Measurements from ENCODE around the gene DCC.

GRCh38 chr18:53486296-53486695 is 1146.3 kb downstream of the DCC start:
- no peak for TF ChIP-seq EZH2 (IDR thresholded peaks at IDR 0.05; ENCODE audit: low read depth, unreplicated experiment)
- TF ChIP-seq EZH2phosphoT487 (IDR thresholded peaks at IDR 0.05; ENCODE audit: unreplicated experiment) = no peak
- no peak for TF ChIP-seq POLR2AphosphoS5 (IDR thresholded peaks at IDR 0.05; ENCODE audit: low read depth)
- TF ChIP-seq, protein P1, sequence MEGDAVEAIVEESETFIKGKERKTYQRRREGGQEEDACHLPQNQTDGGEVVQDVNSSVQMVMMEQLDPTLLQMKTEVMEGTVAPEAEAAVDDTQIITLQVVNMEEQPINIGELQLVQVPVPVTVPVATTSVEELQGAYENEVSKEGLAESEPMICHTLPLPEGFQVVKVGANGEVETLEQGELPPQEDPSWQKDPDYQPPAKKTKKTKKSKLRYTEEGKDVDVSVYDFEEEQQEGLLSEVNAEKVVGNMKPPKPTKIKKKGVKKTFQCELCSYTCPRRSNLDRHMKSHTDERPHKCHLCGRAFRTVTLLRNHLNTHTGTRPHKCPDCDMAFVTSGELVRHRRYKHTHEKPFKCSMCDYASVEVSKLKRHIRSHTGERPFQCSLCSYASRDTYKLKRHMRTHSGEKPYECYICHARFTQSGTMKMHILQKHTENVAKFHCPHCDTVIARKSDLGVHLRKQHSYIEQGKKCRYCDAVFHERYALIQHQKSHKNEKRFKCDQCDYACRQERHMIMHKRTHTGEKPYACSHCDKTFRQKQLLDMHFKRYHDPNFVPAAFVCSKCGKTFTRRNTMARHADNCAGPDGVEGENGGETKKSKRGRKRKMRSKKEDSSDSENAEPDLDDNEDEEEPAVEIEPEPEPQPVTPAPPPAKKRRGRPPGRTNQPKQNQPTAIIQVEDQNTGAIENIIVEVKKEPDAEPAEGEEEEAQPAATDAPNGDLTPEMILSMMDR (conservative IDR thresholded peaks at IDR 0.05; ENCODE audit: low read depth in 2 of 2) = no peak
- TF ChIP-seq ZNF114 (CRISPR knock-in tag; IDR thresholded peaks at IDR 0.05) = no peak
- no peak for TF ChIP-seq JUNB (IDR thresholded peaks at IDR 0.05; ENCODE audit: unreplicated experiment)
- TF ChIP-seq, protein P2, sequence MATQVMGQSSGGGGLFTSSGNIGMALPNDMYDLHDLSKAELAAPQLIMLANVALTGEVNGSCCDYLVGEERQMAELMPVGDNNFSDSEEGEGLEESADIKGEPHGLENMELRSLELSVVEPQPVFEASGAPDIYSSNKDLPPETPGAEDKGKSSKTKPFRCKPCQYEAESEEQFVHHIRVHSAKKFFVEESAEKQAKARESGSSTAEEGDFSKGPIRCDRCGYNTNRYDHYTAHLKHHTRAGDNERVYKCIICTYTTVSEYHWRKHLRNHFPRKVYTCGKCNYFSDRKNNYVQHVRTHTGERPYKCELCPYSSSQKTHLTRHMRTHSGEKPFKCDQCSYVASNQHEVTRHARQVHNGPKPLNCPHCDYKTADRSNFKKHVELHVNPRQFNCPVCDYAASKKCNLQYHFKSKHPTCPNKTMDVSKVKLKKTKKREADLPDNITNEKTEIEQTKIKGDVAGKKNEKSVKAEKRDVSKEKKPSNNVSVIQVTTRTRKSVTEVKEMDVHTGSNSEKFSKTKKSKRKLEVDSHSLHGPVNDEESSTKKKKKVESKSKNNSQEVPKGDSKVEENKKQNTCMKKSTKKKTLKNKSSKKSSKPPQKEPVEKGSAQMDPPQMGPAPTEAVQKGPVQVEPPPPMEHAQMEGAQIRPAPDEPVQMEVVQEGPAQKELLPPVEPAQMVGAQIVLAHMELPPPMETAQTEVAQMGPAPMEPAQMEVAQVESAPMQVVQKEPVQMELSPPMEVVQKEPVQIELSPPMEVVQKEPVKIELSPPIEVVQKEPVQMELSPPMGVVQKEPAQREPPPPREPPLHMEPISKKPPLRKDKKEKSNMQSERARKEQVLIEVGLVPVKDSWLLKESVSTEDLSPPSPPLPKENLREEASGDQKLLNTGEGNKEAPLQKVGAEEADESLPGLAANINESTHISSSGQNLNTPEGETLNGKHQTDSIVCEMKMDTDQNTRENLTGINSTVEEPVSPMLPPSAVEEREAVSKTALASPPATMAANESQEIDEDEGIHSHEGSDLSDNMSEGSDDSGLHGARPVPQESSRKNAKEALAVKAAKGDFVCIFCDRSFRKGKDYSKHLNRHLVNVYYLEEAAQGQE (IDR thresholded peaks at IDR 0.05; ENCODE audit: unreplicated experiment) = no peak
- no peak for TF ChIP-seq CREB1 (CRISPR knock-in tag; IDR thresholded peaks at IDR 0.05; ENCODE audit: low read depth)
- TF ChIP-seq ZNF331 (CRISPR knock-in tag; IDR thresholded peaks at IDR 0.05; ENCODE audit: low read depth) = no peak
- TF ChIP-seq, protein P3, sequence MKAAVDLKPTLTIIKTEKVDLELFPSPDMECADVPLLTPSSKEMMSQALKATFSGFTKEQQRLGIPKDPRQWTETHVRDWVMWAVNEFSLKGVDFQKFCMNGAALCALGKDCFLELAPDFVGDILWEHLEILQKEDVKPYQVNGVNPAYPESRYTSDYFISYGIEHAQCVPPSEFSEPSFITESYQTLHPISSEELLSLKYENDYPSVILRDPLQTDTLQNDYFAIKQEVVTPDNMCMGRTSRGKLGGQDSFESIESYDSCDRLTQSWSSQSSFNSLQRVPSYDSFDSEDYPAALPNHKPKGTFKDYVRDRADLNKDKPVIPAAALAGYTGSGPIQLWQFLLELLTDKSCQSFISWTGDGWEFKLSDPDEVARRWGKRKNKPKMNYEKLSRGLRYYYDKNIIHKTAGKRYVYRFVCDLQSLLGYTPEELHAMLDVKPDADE (IDR thresholded peaks at IDR 0.05) = no peak

Data from GM23338 (cell line).